Bronchial epithelial cell (primary cell): ENCODE measurements around the gene FAF2. TPM values are rescaled to one million over a fixed set of nuclear protein-coding genes. Genes with fewer than 3 reads are reported as not detected.
"Not testable (repeated sequence)": the region's sequence is repeated elsewhere in the genome, so short reads cannot be mapped to it uniquely, and the experiment has no call there.

Source experiments
- DNase-seq: peaks from one replicate; pipeline ENCODE4 v3.0.0-alpha.2; 2010; ENCODE audit warnings: low read depth
- FAIRE-seq: peaks from 2 replicates; lab custom pipeline; 2011; peaks lifted over from hg19 to GRCh38; lab: Jason Lieb, UNC
- H3K27me3 ChIP-seq: 2 replicates; pipeline ENCODE4 v1.5.1; 2011; ENCODE audit warnings: low read length; ENCODE audit not compliant: control insufficient read depth, insufficient read depth
- H3K36me3 ChIP-seq: 2 replicates; pipeline ENCODE4 v1.5.1; 2011; ENCODE audit warnings: low read length; ENCODE audit not compliant: control insufficient read depth, insufficient read depth
- H3K4me3 ChIP-seq: 2 replicates; pipeline ENCODE4 v1.5.1; 2011; ENCODE audit warnings: mild to moderate bottlenecking, low read depth, low read length, control low read depth
- total RNA-seq: library from RNA; depleted of rRNA; stranded (reverse); fragments of >200 nt; gene quantifications from 2 replicates; pipeline ENCODE4 v1.2.1, GENCODE V29; 2014
- TF ChIP-seq, protein P1 (sequence below): IDR thresholded peaks from 2 replicates; pipeline ENCODE4 v1.5.1; 2011; ENCODE audit warnings: mild to moderate bottlenecking, moderate library complexity, low read length, control low read depth, inconsistent platforms; ENCODE audit not compliant: insufficient read depth, severe bottlenecking

FAF2 gene
- total RNA-seq, 1 donor from 2014 or later = 34.8 TPM

DNA sequence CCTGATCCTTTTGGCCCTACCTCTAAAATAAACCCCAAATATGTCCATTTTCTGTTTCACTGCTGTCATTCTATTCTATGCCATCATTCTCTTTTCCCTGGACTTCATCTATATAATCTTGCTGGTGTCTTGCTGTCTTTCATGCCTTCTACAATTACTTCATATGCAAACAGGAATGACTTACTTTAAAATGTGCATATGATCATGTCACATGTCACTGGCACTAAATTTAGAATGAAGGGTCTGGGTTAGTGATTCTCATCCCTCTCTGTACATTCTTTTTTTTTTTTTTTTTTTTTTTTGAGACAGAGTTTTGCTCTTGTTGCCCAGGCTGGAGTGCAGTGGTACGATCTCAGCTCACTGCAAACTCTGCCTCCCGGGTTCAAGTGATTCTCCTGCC is 22.9 kb downstream of the FAF2 start:
- FAIRE-seq = no peak
- peaks cover 1% of the 10 kb centered on the region for H3K36me3 ChIP-seq
- DNase-seq = no peak
- no peaks in the 10 kb centered on the region for H3K27me3 ChIP-seq
- H3K4me3 ChIP-seq = no peak overlapping the region
- TF ChIP-seq, protein P1, sequence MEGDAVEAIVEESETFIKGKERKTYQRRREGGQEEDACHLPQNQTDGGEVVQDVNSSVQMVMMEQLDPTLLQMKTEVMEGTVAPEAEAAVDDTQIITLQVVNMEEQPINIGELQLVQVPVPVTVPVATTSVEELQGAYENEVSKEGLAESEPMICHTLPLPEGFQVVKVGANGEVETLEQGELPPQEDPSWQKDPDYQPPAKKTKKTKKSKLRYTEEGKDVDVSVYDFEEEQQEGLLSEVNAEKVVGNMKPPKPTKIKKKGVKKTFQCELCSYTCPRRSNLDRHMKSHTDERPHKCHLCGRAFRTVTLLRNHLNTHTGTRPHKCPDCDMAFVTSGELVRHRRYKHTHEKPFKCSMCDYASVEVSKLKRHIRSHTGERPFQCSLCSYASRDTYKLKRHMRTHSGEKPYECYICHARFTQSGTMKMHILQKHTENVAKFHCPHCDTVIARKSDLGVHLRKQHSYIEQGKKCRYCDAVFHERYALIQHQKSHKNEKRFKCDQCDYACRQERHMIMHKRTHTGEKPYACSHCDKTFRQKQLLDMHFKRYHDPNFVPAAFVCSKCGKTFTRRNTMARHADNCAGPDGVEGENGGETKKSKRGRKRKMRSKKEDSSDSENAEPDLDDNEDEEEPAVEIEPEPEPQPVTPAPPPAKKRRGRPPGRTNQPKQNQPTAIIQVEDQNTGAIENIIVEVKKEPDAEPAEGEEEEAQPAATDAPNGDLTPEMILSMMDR = no peak

DNA sequence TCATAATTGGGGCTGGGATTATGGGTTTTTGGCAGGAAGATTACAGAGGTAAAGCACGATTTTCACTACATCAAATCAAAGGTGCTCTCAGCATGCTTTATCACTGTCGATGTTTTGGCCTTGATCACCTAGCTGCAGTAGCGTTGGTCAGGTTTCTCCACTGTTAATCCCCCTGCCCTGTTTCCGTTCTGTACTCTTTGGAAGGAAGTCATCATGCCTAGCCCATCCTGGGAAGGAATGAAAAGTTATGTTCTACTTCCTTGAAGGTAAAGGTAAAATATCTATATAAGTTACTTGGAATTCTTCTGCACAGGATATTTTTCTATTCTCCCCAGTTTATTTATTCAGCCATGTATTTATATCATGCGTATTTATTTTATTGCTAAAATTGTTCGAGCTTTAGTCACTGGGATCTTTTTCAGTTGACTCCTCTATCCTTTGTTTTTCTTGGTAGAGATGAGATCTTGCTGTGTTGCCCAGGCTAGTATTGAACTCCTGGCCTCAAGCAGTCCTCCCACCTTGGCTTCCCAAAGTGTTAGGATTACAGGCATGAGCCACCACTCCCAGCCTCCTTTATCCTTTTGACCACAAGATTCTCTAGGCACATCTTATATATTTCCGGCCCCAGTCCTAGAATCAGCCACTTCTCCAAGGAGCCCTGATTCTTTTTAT is 25.3 kb downstream of the FAF2 start:
- H3K4me3 ChIP-seq = no peak overlapping the region
- FAIRE-seq = no peak
- H3K36me3 ChIP-seq = peaks cover 1% of the 10 kb centered on the region
- no peak for DNase-seq
- TF ChIP-seq, protein P1 = no peak
- H3K27me3 ChIP-seq = no peaks in the 10 kb centered on the region

DNA sequence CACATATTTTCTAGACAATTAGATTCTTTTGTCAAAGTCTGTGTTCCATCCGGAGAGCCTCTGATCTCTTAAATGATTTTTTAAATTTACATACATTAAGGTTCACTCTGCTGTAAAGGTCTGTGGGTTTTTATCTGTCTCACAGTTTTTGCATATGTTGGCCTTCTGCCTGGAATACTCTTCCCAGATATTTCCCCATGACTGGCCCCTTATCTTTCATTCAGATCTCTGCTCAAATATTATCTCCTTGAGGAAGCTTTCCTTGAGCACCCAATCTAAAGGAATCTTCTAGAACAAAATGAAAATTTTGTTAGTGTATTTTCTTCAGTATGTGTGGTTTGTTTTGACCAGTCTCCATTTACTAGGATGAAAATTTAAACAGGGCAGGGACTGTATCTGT is 26.3 kb downstream of the FAF2 start:
- Histone ChIP-seq H3K36me3 (peaks cover 1% of the 10 kb centered on the region), H3K27me3 (no peaks in the 10 kb centered on the region), H3K4me3 (no peak overlapping the region)
- TF ChIP-seq, protein P1 = no peak
- DNase-seq = no peak
- FAIRE-seq = no peak

DNA sequence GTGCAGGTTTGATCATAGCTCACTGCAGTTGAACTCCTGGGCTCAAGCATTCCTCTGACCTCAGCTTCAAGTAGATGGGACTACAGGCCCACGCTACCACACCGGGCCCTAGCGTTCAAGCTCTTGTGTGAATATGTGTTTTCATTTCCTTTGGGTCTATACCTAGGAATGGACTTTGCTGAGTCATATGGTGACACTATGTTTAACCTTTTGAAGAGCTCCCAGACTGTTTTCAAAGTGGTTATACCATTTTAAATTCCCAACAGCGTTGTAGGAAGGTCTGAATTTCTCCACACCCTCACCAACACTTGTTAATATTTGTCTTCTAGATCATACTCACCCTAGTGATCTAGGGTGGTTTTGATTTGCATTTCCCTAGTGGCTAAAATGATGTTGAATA is 33.5 kb downstream of the FAF2 start:
- TF ChIP-seq, protein P1 = no peak
- peaks cover 5% of the 10 kb centered on the region for H3K36me3 ChIP-seq
- DNase-seq (peak; percentile 32), FAIRE-seq (no peak)
- no peak overlapping the region for H3K4me3 ChIP-seq
- H3K27me3 ChIP-seq = no peaks in the 10 kb centered on the region

DNA sequence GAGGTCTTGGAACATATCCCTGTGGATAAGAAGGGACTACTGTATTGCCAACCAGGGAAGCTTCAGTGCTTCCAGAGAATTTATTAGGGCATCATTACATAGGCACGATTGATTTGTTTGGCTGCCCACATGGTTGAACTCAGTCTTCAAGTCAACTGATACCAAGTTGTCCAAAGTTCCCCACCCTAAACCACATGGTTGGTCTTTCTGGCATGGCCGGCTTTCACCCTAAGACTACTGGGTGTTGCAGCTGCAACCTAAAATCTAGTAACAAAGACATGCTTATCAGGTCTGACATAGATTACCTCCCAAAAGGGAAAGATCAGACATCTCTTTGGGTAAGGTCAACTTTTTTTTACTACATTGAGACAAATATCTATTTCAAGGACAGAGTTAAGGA is 37.0 kb downstream of the FAF2 start:
- FAIRE-seq (no peak), DNase-seq (no peak)
- no peaks in the 10 kb centered on the region for H3K27me3 ChIP-seq
- TF ChIP-seq, protein P1 = no peak
- H3K36me3 ChIP-seq = peaks cover 11% of the 10 kb centered on the region
- no peak overlapping the region for H3K4me3 ChIP-seq

DNA sequence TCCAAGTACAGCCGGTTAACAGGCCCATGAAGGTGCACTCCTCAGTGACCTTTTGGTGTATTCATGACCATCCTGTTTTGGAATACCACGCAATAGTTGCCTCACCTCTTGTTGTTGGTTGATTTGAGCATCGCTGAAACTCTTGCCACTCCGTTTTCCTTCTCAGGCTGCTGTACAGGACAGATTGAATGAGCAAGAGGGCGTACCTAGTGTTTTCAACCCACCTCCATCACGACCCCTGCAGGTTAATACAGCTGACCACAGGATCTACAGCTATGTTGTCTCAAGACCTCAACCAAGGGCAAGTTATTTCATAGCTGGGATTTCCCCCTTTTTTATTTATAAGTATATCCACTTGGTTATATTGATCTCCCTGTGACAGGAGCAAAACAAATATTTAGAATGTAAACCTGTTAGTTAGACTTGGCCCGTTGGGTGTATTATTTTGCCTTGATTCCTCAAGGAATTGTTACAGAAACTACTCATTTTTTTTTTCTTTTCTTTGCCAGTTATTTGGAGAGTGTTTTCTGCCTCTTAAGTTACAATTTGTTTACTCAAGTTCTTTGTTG is 38.1 kb downstream of the FAF2 start:
- Histone ChIP-seq H3K4me3 (no peak overlapping the region), H3K27me3 (no peaks in the 10 kb centered on the region), H3K36me3 (peaks cover 11% of the 10 kb centered on the region)
- FAIRE-seq (no peak), DNase-seq (no peak)
- TF ChIP-seq, protein P1 = no peak

DNA sequence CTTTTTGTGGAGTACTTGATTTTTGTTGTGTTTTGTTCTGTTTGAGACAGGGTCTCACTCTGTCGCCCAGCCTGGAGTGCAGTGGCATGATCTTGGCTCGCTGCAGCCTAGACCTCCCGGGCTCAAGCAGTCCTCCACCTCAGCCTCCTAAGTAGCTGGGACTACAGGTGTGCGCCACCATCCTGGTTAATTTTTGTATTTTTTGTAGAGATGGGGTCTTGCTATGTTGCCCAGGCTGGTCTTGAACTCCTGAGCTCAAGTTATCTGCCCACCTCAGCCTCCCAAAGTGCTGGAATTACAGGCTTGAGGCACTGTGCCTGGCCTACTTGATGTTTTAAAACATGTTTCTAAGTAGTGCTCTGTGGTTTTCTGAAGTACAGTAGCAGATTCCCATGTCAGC is 39.0 kb downstream of the FAF2 start:
- FAIRE-seq, H3K27me3 ChIP-seq, H3K4me3 ChIP-seq, DNase-seq: not testable (repeated sequence)
- H3K36me3 ChIP-seq = peaks cover 13% of the 10 kb centered on the region
